Ectodermal cell (in vitro differentiated cells): Measurements from ENCODE around the gene ANKS1B.

Experiments used
- H3K27ac ChIP-seq: 2 replicates; pipeline ENCODE4 v1.7.0; 2013; ENCODE audit warnings: mild to moderate bottlenecking, low read depth, low read length; ENCODE audit not compliant: insufficient read depth, poor library complexity, severe bottlenecking
- H3K27me3 ChIP-seq: 2 replicates; pipeline ENCODE4 v1.7.0; 2013; ENCODE audit warnings: mild to moderate bottlenecking, low read length; ENCODE audit not compliant: insufficient read depth, control insufficient read depth, poor library complexity, severe bottlenecking
- H3K36me3 ChIP-seq: one replicate; pipeline ENCODE4 v1.7.0; 2013; ENCODE audit warnings: low read length; ENCODE audit not compliant: control insufficient read depth, insufficient read depth
- H3K4me1 ChIP-seq: one replicate; pipeline ENCODE4 v1.7.0; 2013; ENCODE audit warnings: low read length; ENCODE audit not compliant: control insufficient read depth, insufficient read depth
- H3K4me3 ChIP-seq: 2 replicates; pipeline ENCODE4 v1.7.0; 2013; ENCODE audit warnings: low read depth, low read length, control low read depth; ENCODE audit not compliant: insufficient read depth
- H3K9me3 ChIP-seq: 2 replicates; pipeline ENCODE4 v1.7.0; 2013; ENCODE audit warnings: mild to moderate bottlenecking, low read length, moderate library complexity; ENCODE audit not compliant: control insufficient read depth
- WGBS, 2 experiments: methylation state at CpG; one replicate each; pipeline ENCODE4 v1.1.7; 2013; ENCODE audit warnings: missing lambda C conversion rate in 2 of 2; 5-methylcytosine and 5-hydroxymethylcytosine counted together

ANKS1B gene

GRCh38 chr12:99140017-99140720 is 844.6 kb downstream of the ANKS1B start:
- Histone ChIP-seq H3K27me3 (no peaks in the 10 kb centered on the region), H3K4me3 (no peak overlapping the region), H3K9me3 (no peaks in the 10 kb centered on the region), H3K4me1 (no peaks in the 10 kb centered on the region), H3K36me3 (no peaks in the 10 kb centered on the region), H3K27ac (no peak overlapping the region)
- 92 to 97% methylated on average over 6 to 7 of the region's 7 CpGs for WGBS, 2 experiments

- no peak overlapping the region for H3K4me3 ChIP-seq
- no peaks in the 10 kb centered on the region for H3K27me3 ChIP-seq
- WGBS, 2 experiments: 89 to 94% methylated on average over 4 of the region's 4 CpGs
- H3K27ac ChIP-seq: no peak overlapping the region
- no peaks in the 10 kb centered on the region for H3K9me3 ChIP-seq
- no peaks in the 10 kb centered on the region for H3K36me3 ChIP-seq
- H3K4me1 ChIP-seq: no peaks in the 10 kb centered on the region
These were observed 846.3 kb downstream of the ANKS1B start for GRCh38 chr12:99138393-99138792.

GRCh38 chr12:99137124-99137855 is 847.4 kb downstream of the ANKS1B start:
- peaks cover 1% of the 10 kb centered on the region for H3K4me1 ChIP-seq
- no peaks in the 10 kb centered on the region for H3K9me3 ChIP-seq
- H3K27ac ChIP-seq: no peak overlapping the region
- WGBS, 2 experiments: 76 to 83% methylated on average over 8 of the region's 8 CpGs
- H3K4me3 ChIP-seq: no peak overlapping the region
- H3K27me3 ChIP-seq: no peaks in the 10 kb centered on the region
- H3K36me3 ChIP-seq: no peaks in the 10 kb centered on the region

GRCh38 chr12:99136516-99136915 is 848.2 kb downstream of the ANKS1B start:
- H3K36me3 ChIP-seq: no peaks in the 10 kb centered on the region
- no peak overlapping the region for H3K27ac ChIP-seq
- peaks cover 9% of the 10 kb centered on the region for H3K4me1 ChIP-seq

GRCh38 chr12:99135376-99135775 is 849.4 kb downstream of the ANKS1B start:
- 94 to 96% methylated on average over 4 of the region's 4 CpGs for WGBS, 2 experiments
- Histone ChIP-seq H3K27me3 (no peaks in the 10 kb centered on the region), H3K4me1 (peaks cover 20% of the 10 kb centered on the region), H3K27ac (no peak overlapping the region), H3K9me3 (no peaks in the 10 kb centered on the region), H3K4me3 (no peak overlapping the region), H3K36me3 (no peaks in the 10 kb centered on the region)

More at GRCh38 chr12:99136516-99136915, 848.2 kb downstream of the ANKS1B start:
- Histone ChIP-seq H3K9me3 (no peaks in the 10 kb centered on the region), H3K27me3 (no peaks in the 10 kb centered on the region), H3K4me3 (no peak overlapping the region)

GRCh38 chr12:99133401-99133800 is 851.3 kb downstream of the ANKS1B start:
- H3K27ac ChIP-seq: no peak overlapping the region
- no peak overlapping the region for H3K4me3 ChIP-seq
- 92 to 95% methylated on average over 2 of the region's 2 CpGs for WGBS, 2 experiments

GRCh38 chr12:99131751-99132199 is 853.0 kb downstream of the ANKS1B start:
- H3K27me3 ChIP-seq: no peaks in the 10 kb centered on the region
- H3K27ac ChIP-seq: peak overlapping the region; percentile 47
- H3K4me1 ChIP-seq: peaks cover 20% of the 10 kb centered on the region
- 7 to 10% methylated on average over 7 of the region's 7 CpGs for WGBS, 2 experiments
- H3K36me3 ChIP-seq: no peaks in the 10 kb centered on the region
- no peak overlapping the region for H3K4me3 ChIP-seq
- no peaks in the 10 kb centered on the region for H3K9me3 ChIP-seq

More at GRCh38 chr12:99133401-99133800, 851.3 kb downstream of the ANKS1B start:
- Histone ChIP-seq H3K9me3 (no peaks in the 10 kb centered on the region), H3K36me3 (no peaks in the 10 kb centered on the region), H3K4me1 (peaks cover 20% of the 10 kb centered on the region), H3K27me3 (no peaks in the 10 kb centered on the region)

- 86 to 88% methylated on average over 3 of the region's 3 CpGs for WGBS, 2 experiments
- H3K36me3 ChIP-seq: no peaks in the 10 kb centered on the region
- no peaks in the 10 kb centered on the region for H3K27me3 ChIP-seq
- H3K9me3 ChIP-seq: no peaks in the 10 kb centered on the region
- H3K4me1 ChIP-seq: peaks cover 20% of the 10 kb centered on the region
- peak overlapping the region; percentile 47 for H3K27ac ChIP-seq
- H3K4me3 ChIP-seq: no peak overlapping the region
These were observed 853.8 kb downstream of the ANKS1B start for GRCh38 chr12:99130808-99131553.

GRCh38 chr12:99128246-99128802 is 856.4 kb downstream of the ANKS1B start:
- H3K27me3 ChIP-seq: no peaks in the 10 kb centered on the region
- no peaks in the 10 kb centered on the region for H3K36me3 ChIP-seq
- WGBS, 2 experiments: 33 to 55% methylated on average over 1 of the region's 1 CpG
- H3K4me1 ChIP-seq: peaks cover 20% of the 10 kb centered on the region
- no peaks in the 10 kb centered on the region for H3K9me3 ChIP-seq
- no peak overlapping the region for H3K4me3 ChIP-seq
- no peak overlapping the region for H3K27ac ChIP-seq

- 55 to 69% methylated on average over 2 of the region's 2 CpGs for WGBS, 2 experiments
- Histone ChIP-seq H3K9me3 (no peaks in the 10 kb centered on the region), H3K27me3 (no peaks in the 10 kb centered on the region), H3K27ac (no peak overlapping the region), H3K36me3 (no peaks in the 10 kb centered on the region), H3K4me1 (no peaks in the 10 kb centered on the region), H3K4me3 (no peak overlapping the region)
These were observed 861.8 kb downstream of the ANKS1B start for GRCh38 chr12:99122959-99123358.
